K562 (cell line): ENCODE data around the gene NFIB. TPM values are rescaled to one million over a fixed set of nuclear protein-coding genes. Genes with fewer than 3 reads are reported as not detected.

Experiments
- ATAC-seq: fragments of 200-7000 bp; cut with Tn5 transposase; 3 replicates; pipeline ENCODE4 v1.9.1; 2020; ENCODE audit warnings: moderate library complexity
- BruUV-seq: library from RNA; stranded (reverse); fragments of 400-500 nt; replicated peaks from 2 replicates; lab custom pipeline; 2021; lab: Mats Ljungman, UMichigan
- CTCF ChIA-PET: fragments of 300-600 bp; formaldehyde crosslinking; extraction: SDS; loops from one replicate; lab custom pipeline; 2021; ENCODE audit warnings: low intra/inter-chr PET ratio; lab: Yijun Ruan, JAX
- POLR2A ChIA-PET: fragments of 300-600, 350-650 bp; sonication (Branson Sonifier 250); formaldehyde crosslinking; extraction: SDS; loops from one replicate; lab custom pipeline; 2021; ENCODE audit warnings: antibody characterized with exemption, inconsistent platforms; lab: Yijun Ruan, JAX
- DNase-seq, 4 experiments: peaks; one replicate each; pipeline versions ENCODE4 v3.0.0 to v3.0.0-alpha.2; 2011 to 2018; ENCODE audit warnings: low spot score in 3 of 4, mixed read lengths in 3 of 4; ENCODE audit errors: extremely low read depth in 1 of 4
- FAIRE-seq: peaks from 2 replicates; lab custom pipeline; 2011; peaks lifted over from hg19 to GRCh38; lab: Jason Lieb, UNC
- H2AFZ ChIP-seq: 2 replicates; pipeline ENCODE4 v1.6.0; 2011; ENCODE audit warnings: low read depth, low read length, control low read depth, inconsistent platforms
- H3K27ac ChIP-seq: fragments of 200-600 bp; 3 replicates; pipeline ENCODE4 v1.8.0; 2011; ENCODE audit warnings: low read depth, mild to moderate bottlenecking, control low read depth, inconsistent platforms, low read length, moderate library complexity, mixed read lengths; ENCODE audit errors: extremely low read depth
- H3K27me3 ChIP-seq, 2 experiments: fragments of 300-600 bp in 1 of 2; 2 replicates in 1 of 2; 3 replicates in 1 of 2; pipeline versions ENCODE4 v1.6.0 to v1.8.0; 2011; ENCODE audit warnings: inconsistent platforms in 2 of 2, low read length in 2 of 2, mild to moderate bottlenecking in 1 of 2, mixed read lengths in 1 of 2, moderate library complexity in 1 of 2; ENCODE audit not compliant: control insufficient read depth in 2 of 2, insufficient read depth in 2 of 2
- H3K36me3 ChIP-seq: fragments of 300-600 bp; 3 replicates; pipeline ENCODE4 v1.8.0; 2011; ENCODE audit warnings: mild to moderate bottlenecking, low read length, inconsistent platforms; ENCODE audit not compliant: control insufficient read depth, insufficient read depth
- H3K4me1 ChIP-seq, 2 experiments: fragments of 200-600 bp in 1 of 2; replicated peaks in 1 of 2; 2 replicates in 1 of 2; 3 replicates in 1 of 2; pipeline versions ENCODE4 v1.5.1 to v1.8.0; 2011; ENCODE audit warnings: inconsistent platforms in 2 of 2, low read length in 2 of 2, mild to moderate bottlenecking in 1 of 2, mixed read lengths in 1 of 2, moderate library complexity in 1 of 2; ENCODE audit not compliant: control insufficient read depth in 2 of 2, insufficient read depth in 2 of 2
- H3K4me2 ChIP-seq: 2 replicates; pipeline ENCODE4 v1.6.1; 2011; ENCODE audit warnings: low read length, control low read depth, inconsistent platforms, mixed read lengths; ENCODE audit not compliant: insufficient read depth
- H3K4me3 ChIP-seq: fragments of 200-600 bp; sonication (generic), shearing (Covaris generic); 2 replicates; pipeline ENCODE4 v1.5.1; 2016; ENCODE audit warnings: control low read depth, inconsistent platforms
- H3K79me2 ChIP-seq: fragments of 200-600 bp; 3 replicates; pipeline ENCODE4 v1.8.0; 2011; ENCODE audit warnings: low read length, inconsistent platforms; ENCODE audit not compliant: control insufficient read depth, insufficient read depth
- H3K9ac ChIP-seq, 2 experiments: 2 replicates each; pipeline versions ENCODE4 v1.6.0 to v1.6.1; 2011; ENCODE audit warnings: low read depth in 2 of 2, low read length in 2 of 2, control low read depth in 1 of 2, inconsistent platforms in 1 of 2, mild to moderate bottlenecking in 1 of 2, mixed read lengths in 1 of 2; ENCODE audit not compliant: insufficient read depth in 1 of 2
- H3K9me1 ChIP-seq: one replicate; pipeline ENCODE4 v1.6.0; 2011; ENCODE audit warnings: inconsistent platforms, mild to moderate bottlenecking, low read length, moderate library complexity; ENCODE audit not compliant: control insufficient read depth, insufficient read depth
- H3K9me3 ChIP-seq: replicated peaks from 2 replicates; pipeline ENCODE4 v1.5.1; 2011; ENCODE audit warnings: low read depth, low read length, inconsistent platforms; ENCODE audit not compliant: control insufficient read depth, insufficient read depth
- H4K20me1 ChIP-seq: replicated peaks from 2 replicates; pipeline ENCODE4 v1.6.1; 2011; ENCODE audit warnings: low read length, inconsistent platforms, mixed read lengths; ENCODE audit not compliant: control insufficient read depth, insufficient read depth
- C11orf30 ChIP-seq: fragments of 450-650 bp; IDR thresholded peaks from 2 replicates; pipeline ENCODE4 v1.6.1; 2016; ENCODE audit warnings: low read depth, mild to moderate bottlenecking
- CBFB ChIP-seq: sonication (generic); formaldehyde crosslinking; IDR thresholded peaks from 2 replicates; pipeline ENCODE4 v1.4.0; 2020; ENCODE audit warnings: mild to moderate bottlenecking, missing genetic modification reagents
- GABPB2 ChIP-seq: fragments of 250-450 bp; sonication (Bioruptor Pico); conservative IDR thresholded peaks from 2 replicates; pipeline ENCODE4 v1.5.1; 2021; ENCODE audit warnings: mild to moderate bottlenecking
- GTF2A2 ChIP-seq: IDR thresholded peaks from 2 replicates; pipeline ENCODE4 v1.6.1; 2016; ENCODE audit warnings: mild to moderate bottlenecking, missing genetic modification characterization, missing compliant biosample characterization
- PCBP2 ChIP-seq: fragments of 200-400 bp; formaldehyde crosslinking; IDR thresholded peaks from 2 replicates; pipeline ENCODE4 v1.6.1; 2018; ENCODE audit warnings: low read length, low read depth, mild to moderate bottlenecking, moderate library complexity; ENCODE audit not compliant: poor library complexity, severe bottlenecking
- SPI1 ChIP-seq: IDR thresholded peaks from 2 replicates; pipeline ENCODE4 v1.6.1; 2011; ENCODE audit warnings: low read depth, low read length, control low read depth, borderline replicate concordance
- SREBF2 ChIP-seq: sonication (generic); formaldehyde crosslinking; IDR thresholded peaks from 2 replicates; pipeline ENCODE4 v1.4.0; 2020; ENCODE audit warnings: mild to moderate bottlenecking, missing genetic modification reagents
- ZNF316 ChIP-seq: fragments of 450-650 bp; IDR thresholded peaks from 2 replicates; pipeline ENCODE4 v1.6.1; 2016
- ZNF586 ChIP-seq: fragments of 450-650 bp; formaldehyde crosslinking; conservative IDR thresholded peaks from 2 replicates; pipeline ENCODE4 v1.4.0; 2020; ENCODE audit warnings: mild to moderate bottlenecking, moderate library complexity
- WGBS: fragments of 100-300 bp; shearing (Covaris generic); methylation state at CpG from one replicate; pipeline ENCODE4 v1.1.6; 2016; ENCODE audit warnings: low coverage, mixed read lengths; ENCODE audit not compliant: insufficient coverage; ENCODE audit errors: missing lambda C conversion rate; 5-methylcytosine and 5-hydroxymethylcytosine counted together
- in situ Hi-C: fragments of 300-500 bp; cut with MboI; formaldehyde crosslinking; loops from 4 replicates; pipeline ENCODE4 v1.15.0; 2018; ENCODE audit warnings: inconsistent platforms, mixed read lengths
- intact Hi-C: fragments of 100-400 bp; cut with micrococcal nuclease; formaldehyde crosslinking; loops from 2 replicates; pipeline ENCODE4 v1.14.2; 2022
- polyA plus RNA-seq, 8 experiments: library from polyadenylated mRNA; depleted of rRNA in 4 of 8; stranded (reverse) in 5 of 8; unstranded in 3 of 8; fragments of >200 nt; fragmentation: Nextera tagmentation in 2 of 8; fragmentation: Illumina TruSeq in 1 of 8; extraction: Ambion mirVana in 2 of 8; extraction: Trizol in 1 of 8; gene quantifications; 2 replicates each; pipeline versions ENCODE4 v1.2.1 to v1.2.3, GENCODE V29; 2011 to 2014; ENCODE audit warnings: inconsistent platforms in 1 of 8, missing spikeins in 1 of 8
- total RNA-seq, 7 experiments: library from RNA; depleted of rRNA in 6 of 7; stranded (reverse); fragments of >200 nt in 6 of 7; fragmentation: Illumina TruSeq in 2 of 7; extraction: Trizol in 2 of 7; gene quantifications; 2 replicates each; pipeline versions ENCODE4 v1.2.1 to v1.2.3, GENCODE V29; 2011 to 2021; ENCODE audit warnings: low replicate concordance in 1 of 7
- TF ChIP-seq, protein P1 (sequence below): fragments of 250-450 bp; sonication (Bioruptor Pico); IDR thresholded peaks from 2 replicates; pipeline ENCODE4 v1.4.0; 2020

The NFIB gene
- total and polyA plus RNA-seq, 9 of the 15 experiments (the other 6 are each of a cell fraction or from before 2014, with no cell fraction given) = 1.2 to 3.3 (median 1.9) TPM

DNA sequence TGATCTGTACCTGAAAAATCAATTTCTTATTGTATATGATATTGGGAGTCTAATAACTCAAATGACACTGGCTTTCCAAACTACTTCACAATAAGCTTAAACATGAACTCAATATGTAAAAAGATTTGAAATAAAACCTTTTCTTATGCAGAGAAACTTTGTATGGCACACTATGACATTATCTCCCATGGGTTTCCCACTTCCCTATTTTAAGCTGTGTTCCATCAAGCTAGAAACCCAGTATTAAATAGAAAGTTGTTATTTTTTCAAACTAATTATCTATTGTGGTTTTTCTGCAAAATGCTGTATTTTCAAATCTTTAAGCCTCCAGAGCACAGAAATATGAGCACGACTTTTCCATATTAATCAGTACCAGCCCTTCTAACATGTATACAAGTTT lies 174.7 kb downstream of the NFIB start:
- no peak overlapping the region for H3K4me2 ChIP-seq
- TF ChIP-seq GABPB2 = no peak
- peak; percentile 60; the same call in 1 of the 2 replicates for TF ChIP-seq SPI1
- TF ChIP-seq CBFB (CRISPR knock-in tag) = no peak
- TF ChIP-seq, all 486 proteins: peak for 1
- H3K36me3 ChIP-seq = no peaks in the 10 kb centered on the region
- CTCF ChIA-PET = no interaction called here
- no peaks in the 10 kb centered on the region for H3K27me3 ChIP-seq
- no peak overlapping the region for H3K27ac ChIP-seq
- H3K79me2 ChIP-seq = no peaks in the 10 kb centered on the region
- in situ Hi-C loops (no loop called here), intact Hi-C loops (no loop called here)
- ATAC-seq = no peak
- 0% methylated on average over 1 of the region's 1 CpG for WGBS
- no peak overlapping the region for H3K4me3 ChIP-seq
- no peak for DNase-seq
- no peak for FAIRE-seq
- H3K9me3 ChIP-seq = no peaks in the 10 kb centered on the region
- no peaks in the 10 kb centered on the region for H3K4me1 ChIP-seq
- no TSS peak for BruUV-seq
- H3K9ac ChIP-seq = no peak overlapping the region
- no peaks in the 10 kb centered on the region for H3K9me1 ChIP-seq
- H4K20me1 ChIP-seq = no peaks in the 10 kb centered on the region
- no peak overlapping the region for H2AFZ ChIP-seq
- POLR2A ChIA-PET = no interaction called here

DNA sequence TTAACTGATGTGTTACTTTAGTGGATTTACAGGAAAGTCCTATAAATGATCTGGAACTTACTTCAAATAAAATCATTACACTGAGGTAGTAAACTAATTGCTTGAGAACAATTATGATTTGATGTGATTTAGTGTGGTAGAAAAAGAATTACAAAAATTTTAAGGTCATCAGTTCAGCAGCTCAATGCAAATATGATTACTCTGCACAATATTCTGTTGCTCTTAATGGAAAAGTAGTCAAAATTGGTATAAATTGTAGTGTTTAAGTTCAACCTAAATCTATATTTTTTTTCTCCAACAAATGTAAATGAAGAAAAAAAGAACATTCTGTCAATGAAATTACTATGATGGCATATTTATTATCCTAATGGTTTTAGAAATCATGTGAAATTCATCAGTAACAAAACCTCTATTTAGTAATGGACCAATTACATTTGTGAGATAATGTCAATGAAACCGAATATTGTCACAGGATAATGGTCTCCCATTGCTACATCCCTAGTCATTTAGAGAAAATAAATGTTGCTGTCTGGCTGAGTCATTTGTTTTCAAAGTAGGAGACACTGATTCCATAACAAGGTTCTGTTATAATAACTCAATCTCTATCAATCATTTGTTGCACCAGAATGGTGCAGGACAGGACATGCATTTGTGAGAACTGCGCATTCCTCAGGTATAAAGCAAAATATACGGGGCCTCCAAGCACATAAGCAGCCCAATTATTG lies 177.1 kb downstream of the NFIB start:
- no TSS peak for BruUV-seq
- H4K20me1 ChIP-seq = no peaks in the 10 kb centered on the region
- no peaks in the 10 kb centered on the region for H3K4me1 ChIP-seq
- H3K79me2 ChIP-seq = no peaks in the 10 kb centered on the region
- intact Hi-C loops = no loop called here
- no peak for FAIRE-seq
- ChIA-PET POLR2A (no interaction called here), CTCF (no interaction called here)
- no peak overlapping the region for H2AFZ ChIP-seq
- in situ Hi-C loops = no loop called here
- H3K9ac ChIP-seq = no peak overlapping the region
- no peak overlapping the region for H3K4me2 ChIP-seq
- TF ChIP-seq SREBF2 (CRISPR knock-in tag) (no peak), GTF2A2 (tag) (no peak), ZNF316 (peak; percentile 63), C11orf30 (peak; percentile 26; the same call in 1 of the 2 replicates), ZNF586 (no peak), PCBP2 (no peak)
- TF ChIP-seq, protein P1, sequence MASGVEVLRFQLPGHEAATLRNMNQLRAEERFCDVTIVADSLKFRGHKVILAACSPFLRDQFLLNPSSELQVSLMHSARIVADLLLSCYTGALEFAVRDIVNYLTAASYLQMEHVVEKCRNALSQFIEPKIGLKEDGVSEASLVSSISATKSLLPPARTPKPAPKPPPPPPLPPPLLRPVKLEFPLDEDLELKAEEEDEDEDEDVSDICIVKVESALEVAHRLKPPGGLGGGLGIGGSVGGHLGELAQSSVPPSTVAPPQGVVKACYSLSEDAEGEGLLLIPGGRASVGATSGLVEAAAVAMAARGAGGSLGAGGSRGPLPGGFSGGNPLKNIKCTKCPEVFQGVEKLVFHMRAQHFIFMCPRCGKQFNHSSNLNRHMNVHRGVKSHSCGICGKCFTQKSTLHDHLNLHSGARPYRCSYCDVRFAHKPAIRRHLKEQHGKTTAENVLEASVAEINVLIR (CRISPR knock-in tag) = no peak
- no peaks in the 10 kb centered on the region for H3K9me1 ChIP-seq
- DNase-seq = no peak
- no peak overlapping the region for H3K4me3 ChIP-seq
- H3K9me3 ChIP-seq = no peaks in the 10 kb centered on the region
- ATAC-seq = no peak
- 24% methylated on average over 2 of the region's 3 CpGs for WGBS
- no peaks in the 10 kb centered on the region for H3K36me3 ChIP-seq
- H3K27me3 ChIP-seq = no peaks in the 10 kb centered on the region
- H3K27ac ChIP-seq = no peak overlapping the region
